Inflammatory macrophage treated with lipopolysaccharide for 1 hour (primary cell): Measurements from ENCODE around the gene SS18L1.

Source experiments
- DNase-seq, 2 donors: peaks; one replicate each; pipeline ENCODE4 v3.0.0-alpha.2; 2020 to 2022

SS18L1 gene

GRCh38 chr20:62158088-62158400 lies 14.5 kb downstream of the SS18L1 start:
- no peak for DNase-seq

GRCh38 chr20:62158541-62158940 lies 15.0 kb downstream of the SS18L1 start:
- DNase-seq = no peak

GRCh38 chr20:62159052-62159451 lies 15.5 kb downstream of the SS18L1 start:
- DNase-seq = no peak

- no peak for DNase-seq
Measured at GRCh38 chr20:62159839-62160238, 16.3 kb downstream of the SS18L1 start.

GRCh38 chr20:62160253-62160652 lies 16.7 kb downstream of the SS18L1 start:
- no peak for DNase-seq

- no peak for DNase-seq
Measured at GRCh38 chr20:62160876-62161275, 17.3 kb downstream of the SS18L1 start.

GRCh38 chr20:62161347-62161746 lies 17.8 kb downstream of the SS18L1 start:
- no peak for DNase-seq

GRCh38 chr20:62162765-62163484 lies 19.4 kb downstream of the SS18L1 start:
- DNase-seq = no peak

GRCh38 chr20:62163485-62163865 lies 19.9 kb downstream of the SS18L1 start:
- no peak for DNase-seq

- no peak for DNase-seq
Measured at GRCh38 chr20:62163986-62164762, 20.6 kb downstream of the SS18L1 start.

- no peak for DNase-seq
Measured at GRCh38 chr20:62164879-62165761, 21.6 kb downstream of the SS18L1 start.

- DNase-seq = no peak
Measured at GRCh38 chr20:62165762-62166399, 22.3 kb downstream of the SS18L1 start.

GRCh38 chr20:62167474-62167873 lies 23.9 kb downstream of the SS18L1 start:
- no peak for DNase-seq

- DNase-seq = no peak
Measured at GRCh38 chr20:62168061-62168460, 24.5 kb downstream of the SS18L1 start.

- no peak for DNase-seq
Measured at GRCh38 chr20:62168890-62169435, 25.4 kb downstream of the SS18L1 start.

- DNase-seq = no peak
Measured at GRCh38 chr20:62170536-62170935, 27.0 kb downstream of the SS18L1 start.

GRCh38 chr20:62171245-62171644 lies 27.7 kb downstream of the SS18L1 start:
- DNase-seq = no peak

- no peak for DNase-seq
Measured at GRCh38 chr20:62172666-62173065, 29.1 kb downstream of the SS18L1 start.

GRCh38 chr20:62174021-62174804 lies 30.6 kb downstream of the SS18L1 start:
- no peak for DNase-seq

- no peak for DNase-seq
Measured at GRCh38 chr20:62174870-62175624, 31.5 kb downstream of the SS18L1 start.

- DNase-seq = no peak
Measured at GRCh38 chr20:62175711-62176110, 32.1 kb downstream of the SS18L1 start.
